H1 (cell line): Measurements from ENCODE around the gene CCDC7. TPM values are rescaled to one million over a fixed set of nuclear protein-coding genes. Genes with fewer than 3 reads are reported as not detected.

Experiments used
- EGR1 ChIP-seq: IDR thresholded peaks from 2 replicates; pipeline ENCODE4 v1.6.1; 2011; ENCODE audit warnings: low read depth, low read length, borderline replicate concordance
- RNF2 ChIP-seq: fragments of 200-900, 300-1000 bp; sonication (generic); IDR thresholded peaks from 2 replicates; pipeline ENCODE4 v1.7.1; 2016; ENCODE audit warnings: borderline replicate concordance, low read depth, mild to moderate bottlenecking, antibody characterized with exemption, low read length; ENCODE audit not compliant: poor library complexity, severe bottlenecking; ENCODE audit errors: missing control alignments
- polyA plus RNA-seq, 7 experiments: library from polyadenylated mRNA; depleted of rRNA in 3 of 7; stranded (reverse) in 5 of 7; unstranded in 2 of 7; fragments of >200 nt in 5 of 7; fragments of 200-250 nt in 2 of 7; gene quantifications; 1 replicate in 5 of 7; 2 replicates in 1 of 7; 4 replicates in 1 of 7; pipeline versions ENCODE4 v1.2.1 to v1.2.3, GENCODE V29; 2011 to 2013; ENCODE audit warnings: missing spikeins in 2 of 7, mixed read lengths in 2 of 7
- total RNA-seq: library from RNA; stranded (reverse); fragmentation: NEBNext Ultra II Directional; extraction: Animal tissue kit (Norgen Biotek cat#: 25700); gene quantifications from 2 replicates; pipeline ENCODE4 v1.2.1, GENCODE V29; 2021
- TF ChIP-seq, protein P1 (sequence below): fragments of 300-600 bp; sonication (generic); IDR thresholded peaks from 2 replicates; pipeline ENCODE4 v1.7.1; 2012; ENCODE audit warnings: low read length, moderate library complexity, mild to moderate bottlenecking, inconsistent platforms; ENCODE audit not compliant: insufficient replicate concordance
- TF ChIP-seq, protein P2 (sequence below), 3 experiments: IDR thresholded peaks; 1 replicate in 2 of 3; 2 replicates in 1 of 3; pipeline versions ENCODE4 v1.5.1 to v1.6.1; 2011; ENCODE audit warnings: low read length in 3 of 3, mild to moderate bottlenecking in 3 of 3, inconsistent platforms in 2 of 3, low read depth in 1 of 3, moderate library complexity in 1 of 3; ENCODE audit not compliant: insufficient read depth in 1 of 3; ENCODE audit errors: control extremely low read depth in 1 of 3

Gene CCDC7
- total and polyA plus RNA-seq, 2 of the 8 experiments (the other 6 are each of a cell fraction or from before 2014, with no cell fraction given), result 0.18 to 0.74 TPM

DNA sequence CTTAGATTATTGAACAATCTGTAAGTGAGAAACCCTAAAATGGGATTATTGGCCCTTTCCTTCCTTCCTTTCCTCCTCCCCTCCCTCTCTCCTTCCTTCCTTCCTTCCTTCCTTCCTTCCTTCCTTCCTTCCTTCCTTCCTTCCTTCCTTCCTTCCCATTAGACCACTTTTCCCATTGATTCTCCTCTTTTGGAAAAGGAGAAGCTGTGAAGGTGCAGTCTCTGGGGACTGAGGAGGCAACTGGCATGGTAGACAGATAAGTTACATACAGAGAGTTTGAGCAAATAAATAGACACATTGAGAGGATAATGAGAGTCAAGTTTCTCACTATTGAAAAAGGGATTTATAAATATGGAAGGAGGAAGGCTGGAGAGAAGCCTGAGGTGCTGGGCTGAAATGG, 45.0 kb upstream of the CCDC7 start (continued):
- TF ChIP-seq, protein P1, sequence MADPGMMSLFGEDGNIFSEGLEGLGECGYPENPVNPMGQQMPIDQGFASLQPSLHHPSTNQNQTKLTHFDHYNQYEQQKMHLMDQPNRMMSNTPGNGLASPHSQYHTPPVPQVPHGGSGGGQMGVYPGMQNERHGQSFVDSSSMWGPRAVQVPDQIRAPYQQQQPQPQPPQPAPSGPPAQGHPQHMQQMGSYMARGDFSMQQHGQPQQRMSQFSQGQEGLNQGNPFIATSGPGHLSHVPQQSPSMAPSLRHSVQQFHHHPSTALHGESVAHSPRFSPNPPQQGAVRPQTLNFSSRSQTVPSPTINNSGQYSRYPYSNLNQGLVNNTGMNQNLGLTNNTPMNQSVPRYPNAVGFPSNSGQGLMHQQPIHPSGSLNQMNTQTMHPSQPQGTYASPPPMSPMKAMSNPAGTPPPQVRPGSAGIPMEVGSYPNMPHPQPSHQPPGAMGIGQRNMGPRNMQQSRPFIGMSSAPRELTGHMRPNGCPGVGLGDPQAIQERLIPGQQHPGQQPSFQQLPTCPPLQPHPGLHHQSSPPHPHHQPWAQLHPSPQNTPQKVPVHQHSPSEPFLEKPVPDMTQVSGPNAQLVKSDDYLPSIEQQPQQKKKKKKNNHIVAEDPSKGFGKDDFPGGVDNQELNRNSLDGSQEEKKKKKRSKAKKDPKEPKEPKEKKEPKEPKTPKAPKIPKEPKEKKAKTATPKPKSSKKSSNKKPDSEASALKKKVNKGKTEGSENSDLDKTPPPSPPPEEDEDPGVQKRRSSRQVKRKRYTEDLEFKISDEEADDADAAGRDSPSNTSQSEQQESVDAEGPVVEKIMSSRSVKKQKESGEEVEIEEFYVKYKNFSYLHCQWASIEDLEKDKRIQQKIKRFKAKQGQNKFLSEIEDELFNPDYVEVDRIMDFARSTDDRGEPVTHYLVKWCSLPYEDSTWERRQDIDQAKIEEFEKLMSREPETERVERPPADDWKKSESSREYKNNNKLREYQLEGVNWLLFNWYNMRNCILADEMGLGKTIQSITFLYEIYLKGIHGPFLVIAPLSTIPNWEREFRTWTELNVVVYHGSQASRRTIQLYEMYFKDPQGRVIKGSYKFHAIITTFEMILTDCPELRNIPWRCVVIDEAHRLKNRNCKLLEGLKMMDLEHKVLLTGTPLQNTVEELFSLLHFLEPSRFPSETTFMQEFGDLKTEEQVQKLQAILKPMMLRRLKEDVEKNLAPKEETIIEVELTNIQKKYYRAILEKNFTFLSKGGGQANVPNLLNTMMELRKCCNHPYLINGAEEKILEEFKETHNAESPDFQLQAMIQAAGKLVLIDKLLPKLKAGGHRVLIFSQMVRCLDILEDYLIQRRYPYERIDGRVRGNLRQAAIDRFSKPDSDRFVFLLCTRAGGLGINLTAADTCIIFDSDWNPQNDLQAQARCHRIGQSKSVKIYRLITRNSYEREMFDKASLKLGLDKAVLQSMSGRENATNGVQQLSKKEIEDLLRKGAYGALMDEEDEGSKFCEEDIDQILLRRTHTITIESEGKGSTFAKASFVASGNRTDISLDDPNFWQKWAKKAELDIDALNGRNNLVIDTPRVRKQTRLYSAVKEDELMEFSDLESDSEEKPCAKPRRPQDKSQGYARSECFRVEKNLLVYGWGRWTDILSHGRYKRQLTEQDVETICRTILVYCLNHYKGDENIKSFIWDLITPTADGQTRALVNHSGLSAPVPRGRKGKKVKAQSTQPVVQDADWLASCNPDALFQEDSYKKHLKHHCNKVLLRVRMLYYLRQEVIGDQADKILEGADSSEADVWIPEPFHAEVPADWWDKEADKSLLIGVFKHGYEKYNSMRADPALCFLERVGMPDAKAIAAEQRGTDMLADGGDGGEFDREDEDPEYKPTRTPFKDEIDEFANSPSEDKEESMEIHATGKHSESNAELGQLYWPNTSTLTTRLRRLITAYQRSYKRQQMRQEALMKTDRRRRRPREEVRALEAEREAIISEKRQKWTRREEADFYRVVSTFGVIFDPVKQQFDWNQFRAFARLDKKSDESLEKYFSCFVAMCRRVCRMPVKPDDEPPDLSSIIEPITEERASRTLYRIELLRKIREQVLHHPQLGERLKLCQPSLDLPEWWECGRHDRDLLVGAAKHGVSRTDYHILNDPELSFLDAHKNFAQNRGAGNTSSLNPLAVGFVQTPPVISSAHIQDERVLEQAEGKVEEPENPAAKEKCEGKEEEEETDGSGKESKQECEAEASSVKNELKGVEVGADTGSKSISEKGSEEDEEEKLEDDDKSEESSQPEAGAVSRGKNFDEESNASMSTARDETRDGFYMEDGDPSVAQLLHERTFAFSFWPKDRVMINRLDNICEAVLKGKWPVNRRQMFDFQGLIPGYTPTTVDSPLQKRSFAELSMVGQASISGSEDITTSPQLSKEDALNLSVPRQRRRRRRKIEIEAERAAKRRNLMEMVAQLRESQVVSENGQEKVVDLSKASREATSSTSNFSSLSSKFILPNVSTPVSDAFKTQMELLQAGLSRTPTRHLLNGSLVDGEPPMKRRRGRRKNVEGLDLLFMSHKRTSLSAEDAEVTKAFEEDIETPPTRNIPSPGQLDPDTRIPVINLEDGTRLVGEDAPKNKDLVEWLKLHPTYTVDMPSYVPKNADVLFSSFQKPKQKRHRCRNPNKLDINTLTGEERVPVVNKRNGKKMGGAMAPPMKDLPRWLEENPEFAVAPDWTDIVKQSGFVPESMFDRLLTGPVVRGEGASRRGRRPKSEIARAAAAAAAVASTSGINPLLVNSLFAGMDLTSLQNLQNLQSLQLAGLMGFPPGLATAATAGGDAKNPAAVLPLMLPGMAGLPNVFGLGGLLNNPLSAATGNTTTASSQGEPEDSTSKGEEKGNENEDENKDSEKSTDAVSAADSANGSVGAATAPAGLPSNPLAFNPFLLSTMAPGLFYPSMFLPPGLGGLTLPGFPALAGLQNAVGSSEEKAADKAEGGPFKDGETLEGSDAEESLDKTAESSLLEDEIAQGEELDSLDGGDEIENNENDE, result no peak
- TF ChIP-seq EGR1 (no peak), RNF2 (no peak)
- TF ChIP-seq, protein P2, sequence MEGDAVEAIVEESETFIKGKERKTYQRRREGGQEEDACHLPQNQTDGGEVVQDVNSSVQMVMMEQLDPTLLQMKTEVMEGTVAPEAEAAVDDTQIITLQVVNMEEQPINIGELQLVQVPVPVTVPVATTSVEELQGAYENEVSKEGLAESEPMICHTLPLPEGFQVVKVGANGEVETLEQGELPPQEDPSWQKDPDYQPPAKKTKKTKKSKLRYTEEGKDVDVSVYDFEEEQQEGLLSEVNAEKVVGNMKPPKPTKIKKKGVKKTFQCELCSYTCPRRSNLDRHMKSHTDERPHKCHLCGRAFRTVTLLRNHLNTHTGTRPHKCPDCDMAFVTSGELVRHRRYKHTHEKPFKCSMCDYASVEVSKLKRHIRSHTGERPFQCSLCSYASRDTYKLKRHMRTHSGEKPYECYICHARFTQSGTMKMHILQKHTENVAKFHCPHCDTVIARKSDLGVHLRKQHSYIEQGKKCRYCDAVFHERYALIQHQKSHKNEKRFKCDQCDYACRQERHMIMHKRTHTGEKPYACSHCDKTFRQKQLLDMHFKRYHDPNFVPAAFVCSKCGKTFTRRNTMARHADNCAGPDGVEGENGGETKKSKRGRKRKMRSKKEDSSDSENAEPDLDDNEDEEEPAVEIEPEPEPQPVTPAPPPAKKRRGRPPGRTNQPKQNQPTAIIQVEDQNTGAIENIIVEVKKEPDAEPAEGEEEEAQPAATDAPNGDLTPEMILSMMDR (IDR thresholded peaks at IDR 0.05; ENCODE audit: control extremely low read depth in 1 of 3, insufficient read depth in 1 of 3, low read depth in 1 of 3, low read length in 3 of 3), result no peak
